ENCODE results near the gene WNT4.

- no peak for TF ChIP-seq CTCF (IDR thresholded peaks at IDR 0.05)
- TF ChIP-seq POLR2A (IDR thresholded peaks at IDR 0.05): no peak
- TF ChIP-seq POLR2AphosphoS5 (IDR thresholded peaks at IDR 0.05): no peak
Observed at GRCh38 chr1:22117238-22117637, 25.7 kb downstream of the WNT4 start.

Data from gastroesophageal sphincter (tissue), 3 donors.